Upper lobe of left lung (tissue), 4 donors: Measurements from ENCODE around the gene MLH1.

Experiments used
- CTCF ChIP-seq, 6 experiments: fragments of 450-650 bp in 4 of 6; fragments of 200-600 bp in 2 of 6; sonication (generic) in 2 of 6; IDR thresholded peaks; one replicate each; pipeline ENCODE4 v1.5.1; 2016 to 2019; ENCODE audit warnings: antibody characterized with exemption in 6 of 6
- POLR2A ChIP-seq, 4 donors: fragments of 450-650 bp; IDR thresholded peaks; one replicate each; pipeline ENCODE4 v1.5.1; 2016 to 2017; ENCODE audit warnings: antibody characterized with exemption in 4 of 4, mild to moderate bottlenecking in 2 of 4
- POLR2AphosphoS5 ChIP-seq, 2 donors: sonication (generic); formaldehyde crosslinking; IDR thresholded peaks; one replicate each; pipeline ENCODE4 v1.5.1; 2017; ENCODE audit warnings: antibody characterized with exemption in 2 of 2

GRCh38 chr3:37096288-37096687 is 103.0 kb downstream of the MLH1 start:
- TF ChIP-seq POLR2A (IDR thresholded peaks at IDR 0.05) (no peak), CTCF (IDR thresholded peaks at IDR 0.05) (no peak), POLR2AphosphoS5 (IDR thresholded peaks at IDR 0.05) (no peak)
